ENCODE data around the gene CHRNA3. TPM values are rescaled to one million over a fixed set of nuclear protein-coding genes. Genes with fewer than 3 reads are reported as not detected.

CHRNA3 gene
- polyA plus RNA-seq, 1 donor from 2014 or later: 2.4 TPM

DNA sequence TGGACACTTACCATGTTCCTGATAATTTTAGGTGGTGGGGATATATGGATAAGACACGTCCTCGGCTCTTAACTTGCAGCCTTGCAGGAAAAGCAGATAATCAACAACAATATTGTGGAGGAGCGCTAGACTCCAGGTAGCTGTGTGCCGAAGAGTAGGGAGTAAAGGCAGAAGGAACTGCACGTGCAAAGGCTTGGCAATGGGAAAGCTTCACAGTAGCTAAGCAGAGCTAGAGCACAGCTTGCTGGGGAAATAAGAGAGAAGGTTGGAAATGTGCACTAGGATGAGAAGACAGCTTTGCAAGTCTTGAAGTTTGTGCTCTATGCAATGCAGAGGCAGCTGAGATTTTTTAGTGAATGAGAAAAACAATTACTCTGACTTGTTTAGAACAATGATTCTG is 68.2 kb downstream of the CHRNA3 start:
- no peak overlapping the region for H2AFZ ChIP-seq (ENCODE audit: low read depth, low read length)
- no peaks in the 10 kb centered on the region for H3K36me3 ChIP-seq (ENCODE audit: insufficient read depth, low read length)
- no peaks in the 10 kb centered on the region for H3K79me2 ChIP-seq (replicated peaks; ENCODE audit: insufficient read depth, low read length)
- H3K27ac ChIP-seq (ENCODE audit: low read length): no peak overlapping the region
- TF ChIP-seq POLR2AphosphoS5 (IDR thresholded peaks at IDR 0.05) (no peak), EZH2 (IDR thresholded peaks at IDR 0.05; ENCODE audit: borderline replicate concordance, insufficient read depth, low read length, poor library complexity, severe bottlenecking) (no peak), SMC3 (conservative IDR thresholded peaks at IDR 0.05; ENCODE audit: poor library complexity) (no peak), EP300 (conservative IDR thresholded peaks at IDR 0.05; ENCODE audit: poor library complexity, severe bottlenecking) (no peak), RAD21 (conservative IDR thresholded peaks at IDR 0.05) (no peak)
- TF ChIP-seq, protein P1, sequence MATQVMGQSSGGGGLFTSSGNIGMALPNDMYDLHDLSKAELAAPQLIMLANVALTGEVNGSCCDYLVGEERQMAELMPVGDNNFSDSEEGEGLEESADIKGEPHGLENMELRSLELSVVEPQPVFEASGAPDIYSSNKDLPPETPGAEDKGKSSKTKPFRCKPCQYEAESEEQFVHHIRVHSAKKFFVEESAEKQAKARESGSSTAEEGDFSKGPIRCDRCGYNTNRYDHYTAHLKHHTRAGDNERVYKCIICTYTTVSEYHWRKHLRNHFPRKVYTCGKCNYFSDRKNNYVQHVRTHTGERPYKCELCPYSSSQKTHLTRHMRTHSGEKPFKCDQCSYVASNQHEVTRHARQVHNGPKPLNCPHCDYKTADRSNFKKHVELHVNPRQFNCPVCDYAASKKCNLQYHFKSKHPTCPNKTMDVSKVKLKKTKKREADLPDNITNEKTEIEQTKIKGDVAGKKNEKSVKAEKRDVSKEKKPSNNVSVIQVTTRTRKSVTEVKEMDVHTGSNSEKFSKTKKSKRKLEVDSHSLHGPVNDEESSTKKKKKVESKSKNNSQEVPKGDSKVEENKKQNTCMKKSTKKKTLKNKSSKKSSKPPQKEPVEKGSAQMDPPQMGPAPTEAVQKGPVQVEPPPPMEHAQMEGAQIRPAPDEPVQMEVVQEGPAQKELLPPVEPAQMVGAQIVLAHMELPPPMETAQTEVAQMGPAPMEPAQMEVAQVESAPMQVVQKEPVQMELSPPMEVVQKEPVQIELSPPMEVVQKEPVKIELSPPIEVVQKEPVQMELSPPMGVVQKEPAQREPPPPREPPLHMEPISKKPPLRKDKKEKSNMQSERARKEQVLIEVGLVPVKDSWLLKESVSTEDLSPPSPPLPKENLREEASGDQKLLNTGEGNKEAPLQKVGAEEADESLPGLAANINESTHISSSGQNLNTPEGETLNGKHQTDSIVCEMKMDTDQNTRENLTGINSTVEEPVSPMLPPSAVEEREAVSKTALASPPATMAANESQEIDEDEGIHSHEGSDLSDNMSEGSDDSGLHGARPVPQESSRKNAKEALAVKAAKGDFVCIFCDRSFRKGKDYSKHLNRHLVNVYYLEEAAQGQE (IDR thresholded peaks at IDR 0.05; ENCODE audit: borderline replicate concordance): no peak
- no peak overlapping the region for H3K9ac ChIP-seq (ENCODE audit: low read length)
- H3K4me3 ChIP-seq (ENCODE audit: low read length): no peak overlapping the region
- no peaks in the 10 kb centered on the region for H3F3A ChIP-seq (ENCODE audit: insufficient read depth, low read length, poor library complexity, severe bottlenecking)
- no peaks in the 10 kb centered on the region for H3K9me2 ChIP-seq (ENCODE audit: insufficient read depth, low read length)
- H3K4me2 ChIP-seq (ENCODE audit: low read length): no peak overlapping the region
- no peaks in the 10 kb centered on the region for H3K9me3 ChIP-seq (ENCODE audit: low read length)
- H3K27me3 ChIP-seq (ENCODE audit: insufficient read depth, low read depth, low read length): no peaks in the 10 kb centered on the region
- H4K20me1 ChIP-seq (ENCODE audit: insufficient read depth): no peaks in the 10 kb centered on the region

DNA sequence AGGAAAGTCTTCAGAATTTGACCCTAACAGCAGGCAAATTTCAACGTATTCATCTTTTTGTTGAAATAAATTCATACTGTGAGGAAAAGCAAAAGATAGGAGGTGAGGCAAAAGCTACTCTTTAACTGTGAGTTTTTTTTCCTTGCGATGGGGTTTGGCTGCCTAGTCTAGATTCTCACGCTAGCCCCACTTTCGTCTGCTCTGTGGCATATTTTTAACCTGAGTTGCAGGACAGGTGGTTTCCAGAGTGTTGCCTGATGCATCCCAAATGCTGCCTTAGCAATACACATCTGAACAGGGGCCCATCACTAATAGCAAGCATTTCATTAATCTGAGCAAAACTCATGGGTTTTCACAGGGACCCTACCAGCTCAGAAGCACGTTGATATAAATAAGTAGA is 68.9 kb downstream of the CHRNA3 start:
- no peaks in the 10 kb centered on the region for H3K9me2 ChIP-seq (ENCODE audit: insufficient read depth, low read length)
- H2AFZ ChIP-seq (ENCODE audit: low read depth, low read length): no peak overlapping the region
- H3K4me2 ChIP-seq (ENCODE audit: low read length): no peak overlapping the region
- H3K27ac ChIP-seq (ENCODE audit: low read length): no peak overlapping the region
- no peaks in the 10 kb centered on the region for H3K27me3 ChIP-seq (ENCODE audit: insufficient read depth, low read depth, low read length)
- no peaks in the 10 kb centered on the region for H3F3A ChIP-seq (ENCODE audit: insufficient read depth, low read length, poor library complexity, severe bottlenecking)
- no peaks in the 10 kb centered on the region for H3K79me2 ChIP-seq (replicated peaks; ENCODE audit: insufficient read depth, low read length)
- TF ChIP-seq, protein P1 (IDR thresholded peaks at IDR 0.05; ENCODE audit: borderline replicate concordance): no peak
- no peak for TF ChIP-seq EZH2 (IDR thresholded peaks at IDR 0.05; ENCODE audit: borderline replicate concordance, insufficient read depth, low read length, poor library complexity, severe bottlenecking)
- TF ChIP-seq SMC3 (conservative IDR thresholded peaks at IDR 0.05; ENCODE audit: poor library complexity): no peak
- no peak for TF ChIP-seq TAF1 (IDR thresholded peaks at IDR 0.05; ENCODE audit: low read depth)
- TF ChIP-seq, protein P2, sequence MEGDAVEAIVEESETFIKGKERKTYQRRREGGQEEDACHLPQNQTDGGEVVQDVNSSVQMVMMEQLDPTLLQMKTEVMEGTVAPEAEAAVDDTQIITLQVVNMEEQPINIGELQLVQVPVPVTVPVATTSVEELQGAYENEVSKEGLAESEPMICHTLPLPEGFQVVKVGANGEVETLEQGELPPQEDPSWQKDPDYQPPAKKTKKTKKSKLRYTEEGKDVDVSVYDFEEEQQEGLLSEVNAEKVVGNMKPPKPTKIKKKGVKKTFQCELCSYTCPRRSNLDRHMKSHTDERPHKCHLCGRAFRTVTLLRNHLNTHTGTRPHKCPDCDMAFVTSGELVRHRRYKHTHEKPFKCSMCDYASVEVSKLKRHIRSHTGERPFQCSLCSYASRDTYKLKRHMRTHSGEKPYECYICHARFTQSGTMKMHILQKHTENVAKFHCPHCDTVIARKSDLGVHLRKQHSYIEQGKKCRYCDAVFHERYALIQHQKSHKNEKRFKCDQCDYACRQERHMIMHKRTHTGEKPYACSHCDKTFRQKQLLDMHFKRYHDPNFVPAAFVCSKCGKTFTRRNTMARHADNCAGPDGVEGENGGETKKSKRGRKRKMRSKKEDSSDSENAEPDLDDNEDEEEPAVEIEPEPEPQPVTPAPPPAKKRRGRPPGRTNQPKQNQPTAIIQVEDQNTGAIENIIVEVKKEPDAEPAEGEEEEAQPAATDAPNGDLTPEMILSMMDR (IDR thresholded peaks at IDR 0.05; ENCODE audit: poor library complexity, severe bottlenecking): no peak
- TF ChIP-seq POLR2AphosphoS5 (IDR thresholded peaks at IDR 0.05): no peak
- no peak for TF ChIP-seq MXI1 (conservative IDR thresholded peaks at IDR 0.05; ENCODE audit: poor library complexity, severe bottlenecking)
- TF ChIP-seq EP300 (conservative IDR thresholded peaks at IDR 0.05; ENCODE audit: poor library complexity, severe bottlenecking): no peak
- no peak for TF ChIP-seq RAD21 (conservative IDR thresholded peaks at IDR 0.05)
- no peaks in the 10 kb centered on the region for H3K36me3 ChIP-seq (ENCODE audit: insufficient read depth, low read length)
- no peaks in the 10 kb centered on the region for H4K20me1 ChIP-seq (ENCODE audit: insufficient read depth)
- H3K4me3 ChIP-seq (ENCODE audit: low read length): no peak overlapping the region
- no peaks in the 10 kb centered on the region for H3K9me3 ChIP-seq (ENCODE audit: low read length)
- no peak overlapping the region for H3K9ac ChIP-seq (ENCODE audit: low read length)
